Gastroesophageal sphincter (tissue), 4 donors: ENCODE measurements around the gene CHST11. TPM values are rescaled to one million over a fixed set of nuclear protein-coding genes. Genes with fewer than 3 reads are reported as not detected.

ENCODE experiments used
- ATAC-seq: fragments of 150-250 bp; one replicate; pipeline ENCODE4 v1.9.1; 2016; ENCODE audit warnings: mild to moderate bottlenecking, moderate library complexity
- H3K27ac ChIP-seq, 4 donors: fragments of 200-600 bp; sonication (generic) in 3 of 4; 1 replicate in 3 of 4; 2 replicates in 1 of 4; pipeline ENCODE4 v1.5.1; 2016 to 2019
- H3K27me3 ChIP-seq: fragments of 200-600 bp; sonication (generic); one replicate; pipeline ENCODE4 v1.5.1; 2019
- H3K36me3 ChIP-seq, 2 donors: fragments of 200-600 bp; sonication (generic); one replicate each; pipeline ENCODE4 v1.5.1; 2019; ENCODE audit warnings: control low read depth in 1 of 2
- H3K4me1 ChIP-seq, 3 donors: fragments of 200-600 bp; sonication (generic); 1 replicate in 2 of 3; 2 replicates in 1 of 3; pipeline ENCODE4 v1.5.1; 2016 to 2019; ENCODE audit warnings: control low read depth in 2 of 3
- H3K4me3 ChIP-seq, 2 donors: fragments of 200-600 bp; sonication (generic); one replicate each; pipeline ENCODE4 v1.5.1; 2019; ENCODE audit warnings: mild to moderate bottlenecking in 1 of 2, moderate library complexity in 1 of 2
- H3K9me3 ChIP-seq, 3 donors: fragments of 200-600 bp; sonication (generic); one replicate each; pipeline ENCODE4 v1.5.1; 2017 to 2019; ENCODE audit warnings: control low read depth in 2 of 3
- CTCF ChIP-seq, 4 experiments: fragments of 200-600 bp in 2 of 4; fragments of 450-650 bp in 2 of 4; sonication (generic) in 1 of 4; IDR thresholded peaks; one replicate each; pipeline ENCODE4 v1.5.1; 2017 to 2019; ENCODE audit warnings: antibody characterized with exemption in 4 of 4, mild to moderate bottlenecking in 2 of 4, moderate library complexity in 2 of 4
- EP300 ChIP-seq: sonication (generic); formaldehyde crosslinking; IDR thresholded peaks from one replicate; pipeline ENCODE4 v1.6.1; 2017; ENCODE audit warnings: antibody characterized with exemption, mild to moderate bottlenecking
- POLR2A ChIP-seq, 2 donors: fragments of 450-650 bp; IDR thresholded peaks; one replicate each; pipeline ENCODE4 v1.6.1; 2017; ENCODE audit warnings: antibody characterized with exemption in 2 of 2, mild to moderate bottlenecking in 2 of 2, moderate library complexity in 1 of 2
- POLR2AphosphoS5 ChIP-seq: sonication (generic); formaldehyde crosslinking; IDR thresholded peaks from one replicate; pipeline ENCODE4 v1.6.1; 2017; ENCODE audit warnings: antibody characterized with exemption
- WGBS, 2 donors: methylation state at CpG; one replicate each; pipeline ENCODE4 v1.1.5; 2018; ENCODE audit warnings: low coverage in 1 of 2; 5-methylcytosine and 5-hydroxymethylcytosine counted together
- total RNA-seq, 4 donors: library from RNA; depleted of rRNA; stranded (reverse); fragments of >200 nt; gene quantifications; one replicate each; pipeline ENCODE4 v1.1.0, GENCODE V29; 2016

CHST11 gene
- total RNA-seq, 4 donors from 2014 or later, result 4.3 to 15.6 (median 11.0) TPM

DNA sequence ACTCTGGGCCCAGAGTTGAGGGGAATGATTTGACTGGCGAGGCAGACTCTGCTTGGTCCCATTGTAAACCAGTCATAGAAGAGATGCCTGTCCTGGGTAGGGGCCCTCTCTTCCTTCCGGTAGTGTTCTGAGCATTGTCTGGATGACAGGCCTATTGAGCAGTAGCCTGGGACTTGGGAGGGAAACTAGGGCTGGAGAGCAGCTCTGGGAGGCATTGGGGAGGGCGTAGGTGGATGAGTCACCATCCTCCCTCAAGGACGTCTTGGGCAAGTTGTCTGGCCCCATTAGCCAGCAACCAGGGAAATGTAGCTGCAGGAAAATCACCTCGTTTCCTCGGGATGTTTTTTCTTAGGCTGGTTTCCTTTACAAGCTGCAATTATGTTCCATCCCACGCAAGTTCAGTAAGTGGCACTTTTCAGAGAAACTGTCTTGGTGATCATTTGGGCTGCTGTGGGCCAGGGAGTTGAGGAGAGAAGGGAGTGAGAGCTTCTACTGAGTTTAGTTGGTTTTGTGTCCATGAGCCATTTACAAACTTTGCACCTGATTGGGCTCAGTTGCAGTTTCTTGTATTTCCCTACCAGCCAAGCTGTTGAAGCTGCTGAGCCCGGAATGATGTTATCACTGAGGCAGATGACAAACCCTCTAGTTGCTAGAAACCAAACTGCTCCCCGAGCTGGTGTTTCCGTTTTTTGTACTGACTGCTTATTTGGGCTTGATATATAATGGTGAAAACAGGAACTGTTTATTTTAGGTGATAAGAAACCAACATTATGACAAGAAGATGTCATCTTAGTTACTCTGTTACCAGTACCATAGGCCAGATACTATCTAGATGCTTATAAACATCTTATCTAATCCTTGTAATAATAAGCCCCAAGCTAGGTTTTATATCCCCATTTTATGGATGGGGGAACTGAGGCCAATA is 147.6 kb downstream of the CHST11 start:
- Histone ChIP-seq H3K27ac (peak overlapping the region in 3 of 4 donors; percentile 55 to 65 (median 63)), H3K9me3 (no peaks in the 10 kb centered on the region), H3K27me3 (no peaks in the 10 kb centered on the region), H3K4me3 (no peak overlapping the region), H3K36me3 (no peaks in the 10 kb centered on the region), H3K4me1 (peaks cover 0 to 53% (median 3%) of the 10 kb centered on the region in 3 donors)
- peak; percentile 91 for ATAC-seq
- TF ChIP-seq POLR2AphosphoS5 (peak; percentile 50), EP300 (no peak)
- 42 to 50% methylated on average over 3 to 7 of the region's 10 CpGs for WGBS, 2 donors

DNA sequence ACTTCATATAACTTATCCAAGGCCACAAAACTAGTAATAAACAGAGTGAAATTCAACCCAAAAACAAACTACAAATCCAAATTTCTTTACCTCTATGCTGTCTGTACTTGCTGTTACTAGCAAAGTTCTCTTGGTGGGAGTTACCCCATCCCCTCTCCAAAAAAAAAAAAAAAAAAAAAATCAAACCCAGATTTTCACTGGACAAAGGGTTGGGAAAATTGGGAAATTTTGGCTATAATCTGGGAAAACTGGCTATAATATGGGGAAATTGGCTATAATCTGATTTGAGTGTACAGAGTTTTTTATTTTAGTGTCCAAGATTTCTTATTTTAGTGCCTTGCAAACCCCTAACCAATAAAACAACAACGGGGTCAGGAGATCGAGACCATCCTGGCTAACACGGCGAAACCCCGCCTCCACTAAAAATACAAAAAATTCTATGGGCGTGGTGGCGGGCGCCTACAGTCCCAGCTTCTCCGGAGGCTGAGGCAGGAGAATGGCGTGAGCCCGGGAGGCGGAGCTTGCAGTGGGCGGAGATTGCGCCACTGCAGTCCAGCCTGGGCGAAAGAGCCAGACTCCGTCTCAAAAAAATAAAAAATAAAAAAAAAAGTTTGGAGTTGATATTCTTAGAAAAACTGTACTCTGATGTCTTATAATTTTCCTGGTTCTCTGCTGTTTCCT is 148.4 kb downstream of the CHST11 start:
- TF ChIP-seq CTCF (IDR thresholded peaks at IDR 0.05), result no peak
- no peak for TF ChIP-seq POLR2A (IDR thresholded peaks at IDR 0.05)
- TF ChIP-seq EP300, result no peak
- no peak for TF ChIP-seq POLR2AphosphoS5
- 94 to 95% methylated on average over 10 to 16 of the region's 16 CpGs for WGBS, 2 donors
- no peaks in the 10 kb centered on the region for H3K27me3 ChIP-seq
- no peak overlapping the region for H3K4me3 ChIP-seq
- H3K36me3 ChIP-seq, result no peaks in the 10 kb centered on the region
- ATAC-seq, result no peak
- no peaks in the 10 kb centered on the region for H3K9me3 ChIP-seq
- peak overlapping the region in 3 of 4 donors; percentile 55 to 65 (median 63) for H3K27ac ChIP-seq
- H3K4me1 ChIP-seq, result peaks cover 0 to 45% (median 3%) of the 10 kb centered on the region in 3 donors

DNA sequence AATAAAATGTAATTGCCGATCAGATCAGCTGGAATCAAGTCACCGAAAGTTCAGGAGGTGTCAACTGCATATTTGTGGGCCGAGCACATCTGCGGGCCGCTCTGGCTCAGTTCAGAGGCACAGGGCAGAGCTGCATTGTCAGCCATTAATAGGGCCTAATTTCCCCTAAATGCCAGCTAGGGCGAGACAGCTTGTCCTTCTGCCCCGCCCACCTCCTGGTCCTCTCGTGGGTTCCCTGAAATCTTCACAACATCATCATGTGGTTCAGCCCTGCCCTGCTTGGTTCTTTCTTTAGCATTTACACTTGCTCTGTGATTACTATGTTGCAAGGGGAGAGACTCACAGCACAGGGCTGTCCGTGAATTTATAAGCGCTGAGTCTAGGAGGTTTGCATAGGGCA is 148.9 kb downstream of the CHST11 start:
- 65 to 69% methylated on average over 5 of the region's 10 CpGs for WGBS, 2 donors
- Histone ChIP-seq H3K27ac (peak overlapping the region in 3 of 4 donors; percentile 12 to 65 (median 55)), H3K4me1 (peaks cover 0 to 41% (median 3%) of the 10 kb centered on the region in 3 donors), H3K9me3 (no peaks in the 10 kb centered on the region), H3K27me3 (no peaks in the 10 kb centered on the region), H3K4me3 (no peak overlapping the region), H3K36me3 (no peaks in the 10 kb centered on the region)
- peak; percentile 67 for ATAC-seq
- no peak for TF ChIP-seq POLR2A (IDR thresholded peaks at IDR 0.05)
- peak; percentile 58 for TF ChIP-seq POLR2AphosphoS5

GRCh38 chr12:104608998-104609397 is 152.2 kb downstream of the CHST11 start:
- Histone ChIP-seq H3K27ac (no peak overlapping the region), H3K4me3 (no peak overlapping the region), H3K27me3 (no peaks in the 10 kb centered on the region), H3K36me3 (no peaks in the 10 kb centered on the region), H3K9me3 (no peaks in the 10 kb centered on the region), H3K4me1 (peaks cover 0 to 19% (median 0%) of the 10 kb centered on the region in 3 donors)
- no peak for ATAC-seq
- TF ChIP-seq EP300 (no peak), POLR2A (IDR thresholded peaks at IDR 0.05) (no peak), CTCF (IDR thresholded peaks at IDR 0.05) (no peak), POLR2AphosphoS5 (no peak)
- WGBS, 2 donors, result 89 to 93% methylated on average over 2 to 4 of the region's 4 CpGs

- ATAC-seq, result no peak
- Histone ChIP-seq H3K27me3 (no peaks in the 10 kb centered on the region), H3K36me3 (no peaks in the 10 kb centered on the region), H3K4me3 (no peak overlapping the region), H3K9me3 (no peaks in the 10 kb centered on the region), H3K4me1 (peaks cover 0 to 14% (median 0%) of the 10 kb centered on the region in 3 donors), H3K27ac (no peak overlapping the region)
- TF ChIP-seq CTCF (IDR thresholded peaks at IDR 0.05) (no peak), POLR2A (IDR thresholded peaks at IDR 0.05) (no peak)
These were observed 152.7 kb downstream of the CHST11 start for GRCh38 chr12:104609445-104609844.
